K562 (cell line): ENCODE results near the gene JMJD1C. TPM values are rescaled to one million over a fixed set of nuclear protein-coding genes. Genes with fewer than 3 reads are reported as not detected.

Experiments used
- ARID3A ChIP-seq: IDR thresholded peaks from 2 replicates; pipeline ENCODE4 v1.6.1; 2012; ENCODE audit warnings: low read depth, low read length, improper control_type of control experiment, borderline replicate concordance
- BRF1 ChIP-seq: IDR thresholded peaks from 3 replicates; pipeline ENCODE4 v1.6.1; 2011; ENCODE audit warnings: borderline replicate concordance, mild to moderate bottlenecking; ENCODE audit not compliant: insufficient read length; ENCODE audit errors: extremely low read depth
- GATAD2A ChIP-seq: fragments of 450-650 bp; IDR thresholded peaks from 2 replicates; pipeline ENCODE4 v1.6.1; 2017
- LEF1 ChIP-seq: fragments of 450-650 bp; IDR thresholded peaks from 2 replicates; pipeline ENCODE4 v1.6.1; 2016; ENCODE audit warnings: mild to moderate bottlenecking
- MECOM ChIP-seq: fragments of 250-450 bp; sonication (Bioruptor Pico); IDR thresholded peaks from 2 replicates; pipeline ENCODE4 v1.8.0; 2022; ENCODE audit warnings: inconsistent platforms
- MEF2D ChIP-seq: conservative IDR thresholded peaks from 2 replicates; pipeline ENCODE4 v1.6.1; 2016; ENCODE audit warnings: low read depth, missing genetic modification characterization, missing compliant biosample characterization
- RBM14 ChIP-seq: fragments of 200-400 bp; formaldehyde crosslinking; IDR thresholded peaks from 2 replicates; pipeline ENCODE4 v1.6.1; 2018; ENCODE audit warnings: low read depth, mild to moderate bottlenecking, low read length, moderate library complexity, borderline replicate concordance; ENCODE audit not compliant: insufficient read depth
- SAFB ChIP-seq: fragments of 200-400 bp; formaldehyde crosslinking; IDR thresholded peaks from 2 replicates; pipeline ENCODE4 v1.6.1; 2017; ENCODE audit warnings: low read depth, low read length, borderline replicate concordance
- ZKSCAN3 ChIP-seq: fragments of 250-450 bp; sonication (Bioruptor Pico); IDR thresholded peaks from 2 replicates; pipeline ENCODE4 v1.4.0; 2020
- polyA plus RNA-seq, 8 experiments: library from polyadenylated mRNA; depleted of rRNA in 4 of 8; stranded (reverse) in 5 of 8; unstranded in 3 of 8; fragments of >200 nt; fragmentation: Nextera tagmentation in 2 of 8; fragmentation: Illumina TruSeq in 1 of 8; extraction: Ambion mirVana in 2 of 8; extraction: Trizol in 1 of 8; gene quantifications; 2 replicates each; pipeline versions ENCODE4 v1.2.1 to v1.2.3, GENCODE V29; 2011 to 2014; ENCODE audit warnings: inconsistent platforms in 1 of 8, missing spikeins in 1 of 8
- total RNA-seq, 7 experiments: library from RNA; depleted of rRNA in 6 of 7; stranded (reverse); fragments of >200 nt in 6 of 7; fragmentation: Illumina TruSeq in 2 of 7; extraction: Trizol in 2 of 7; gene quantifications; 2 replicates each; pipeline versions ENCODE4 v1.2.1 to v1.2.3, GENCODE V29; 2011 to 2021; ENCODE audit warnings: low replicate concordance in 1 of 7
- TF ChIP-seq, protein P1 (sequence below), 2 experiments: fragments of 150-350 bp in 1 of 2; IDR thresholded peaks; 2 replicates each; pipeline ENCODE4 v1.6.1; 2012 to 2016; ENCODE audit warnings: low read depth in 2 of 2, low read length in 2 of 2, mild to moderate bottlenecking in 1 of 2, moderate library complexity in 1 of 2
- TF ChIP-seq, protein P2 (sequence below): fragments of 450-650 bp; IDR thresholded peaks from 2 replicates; pipeline ENCODE4 v1.6.1; 2018; ENCODE audit warnings: mild to moderate bottlenecking, low read depth; ENCODE audit not compliant: partially characterized antibody

The JMJD1C gene
- total and polyA plus RNA-seq, 9 of the 15 experiments (the other 6 are each of a cell fraction or from before 2014, with no cell fraction given), result 25.3 to 68.0 (median 47.2) TPM

DNA sequence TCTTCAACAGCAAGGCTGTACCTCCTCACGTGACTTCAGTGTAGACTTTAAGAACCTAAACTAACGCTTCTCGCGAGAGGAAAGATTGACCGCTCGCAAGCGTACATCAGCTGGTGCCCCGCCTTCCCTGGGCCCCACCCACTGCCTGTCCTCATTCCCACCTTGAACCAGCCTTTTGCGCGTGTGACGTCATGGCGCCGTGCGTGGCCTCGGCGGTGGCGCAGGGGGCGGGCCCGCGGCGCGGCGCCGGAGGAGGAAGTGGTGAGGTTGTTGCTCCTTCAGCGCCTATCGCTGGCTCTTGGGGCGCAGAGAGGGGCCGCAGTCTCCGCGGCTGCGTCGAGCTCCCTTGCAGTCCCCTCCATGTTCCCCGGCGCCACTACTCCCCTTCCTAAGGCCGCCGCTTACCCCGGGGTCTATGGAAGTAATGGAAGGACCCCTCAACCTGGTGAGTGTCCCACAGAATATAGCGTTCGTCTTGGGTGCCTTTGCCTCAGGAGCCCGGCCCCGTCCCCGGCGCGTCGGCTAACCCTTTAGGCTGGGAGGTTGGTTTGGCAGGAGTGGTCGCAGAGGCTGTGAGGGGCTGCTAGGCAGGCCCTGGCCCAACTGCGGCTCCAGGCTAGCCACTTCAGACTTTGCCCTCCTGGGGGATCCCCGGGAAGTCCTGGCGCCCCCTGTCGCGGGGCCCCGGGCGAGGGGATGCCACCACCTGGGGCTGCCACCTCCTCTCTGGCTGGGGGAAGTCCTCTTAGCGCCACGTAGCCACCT, 332.5 kb downstream of the JMJD1C start, which contains the start of gene NRBF2 (continued):
- TF ChIP-seq, protein P1, sequence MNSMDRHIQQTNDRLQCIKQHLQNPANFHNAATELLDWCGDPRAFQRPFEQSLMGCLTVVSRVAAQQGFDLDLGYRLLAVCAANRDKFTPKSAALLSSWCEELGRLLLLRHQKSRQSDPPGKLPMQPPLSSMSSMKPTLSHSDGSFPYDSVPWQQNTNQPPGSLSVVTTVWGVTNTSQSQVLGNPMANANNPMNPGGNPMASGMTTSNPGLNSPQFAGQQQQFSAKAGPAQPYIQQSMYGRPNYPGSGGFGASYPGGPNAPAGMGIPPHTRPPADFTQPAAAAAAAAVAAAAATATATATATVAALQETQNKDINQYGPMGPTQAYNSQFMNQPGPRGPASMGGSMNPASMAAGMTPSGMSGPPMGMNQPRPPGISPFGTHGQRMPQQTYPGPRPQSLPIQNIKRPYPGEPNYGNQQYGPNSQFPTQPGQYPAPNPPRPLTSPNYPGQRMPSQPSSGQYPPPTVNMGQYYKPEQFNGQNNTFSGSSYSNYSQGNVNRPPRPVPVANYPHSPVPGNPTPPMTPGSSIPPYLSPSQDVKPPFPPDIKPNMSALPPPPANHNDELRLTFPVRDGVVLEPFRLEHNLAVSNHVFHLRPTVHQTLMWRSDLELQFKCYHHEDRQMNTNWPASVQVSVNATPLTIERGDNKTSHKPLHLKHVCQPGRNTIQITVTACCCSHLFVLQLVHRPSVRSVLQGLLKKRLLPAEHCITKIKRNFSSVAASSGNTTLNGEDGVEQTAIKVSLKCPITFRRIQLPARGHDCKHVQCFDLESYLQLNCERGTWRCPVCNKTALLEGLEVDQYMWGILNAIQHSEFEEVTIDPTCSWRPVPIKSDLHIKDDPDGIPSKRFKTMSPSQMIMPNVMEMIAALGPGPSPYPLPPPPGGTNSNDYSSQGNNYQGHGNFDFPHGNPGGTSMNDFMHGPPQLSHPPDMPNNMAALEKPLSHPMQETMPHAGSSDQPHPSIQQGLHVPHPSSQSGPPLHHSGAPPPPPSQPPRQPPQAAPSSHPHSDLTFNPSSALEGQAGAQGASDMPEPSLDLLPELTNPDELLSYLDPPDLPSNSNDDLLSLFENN (IDR thresholded peaks at IDR 0.05; ENCODE audit: low read depth in 2 of 2, low read length in 2 of 2), result peak in 1 of 2 experiments; percentile 80; a peak in 2 of 4 replicates
- TF ChIP-seq LEF1 (0 out of 2 replicates have a peak, but pooled peaks have one; percentile 50), RBM14 (no peak), GATAD2A (no peak), BRF1 (no peak), ARID3A (no peak), MECOM (no peak), SAFB (no peak), MEF2D (tag) (no peak), ZKSCAN3 (CRISPR knock-in tag) (no peak)
- TF ChIP-seq, protein P2, sequence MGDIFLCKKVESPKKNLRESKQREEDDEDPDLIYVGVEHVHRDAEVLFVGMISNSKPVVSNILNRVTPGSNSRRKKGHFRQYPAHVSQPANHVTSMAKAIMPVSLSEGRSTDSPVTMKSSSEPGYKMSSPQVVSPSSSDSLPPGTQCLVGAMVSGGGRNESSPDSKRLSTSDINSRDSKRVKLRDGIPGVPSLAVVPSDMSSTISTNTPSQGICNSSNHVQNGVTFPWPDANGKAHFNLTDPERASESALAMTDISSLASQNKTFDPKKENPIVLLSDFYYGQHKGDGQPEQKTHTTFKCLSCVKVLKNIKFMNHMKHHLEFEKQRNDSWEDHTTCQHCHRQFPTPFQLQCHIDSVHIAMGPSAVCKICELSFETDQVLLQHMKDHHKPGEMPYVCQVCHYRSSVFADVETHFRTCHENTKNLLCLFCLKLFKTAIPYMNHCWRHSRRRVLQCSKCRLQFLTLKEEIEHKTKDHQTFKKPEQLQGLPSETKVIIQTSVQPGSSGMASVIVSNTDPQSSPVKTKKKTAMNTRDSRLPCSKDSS, result no peak
